Measurements from ENCODE around the gene CIITA.

Gene CIITA

GRCh38 chr16:10931977-10932632 is 55.1 kb downstream of the CIITA start:
- no peak overlapping the region for H3K27ac ChIP-seq
- no peak for TF ChIP-seq CTCF (conservative IDR thresholded peaks at IDR 0.05)

- no peak overlapping the region for H3K27ac ChIP-seq
- TF ChIP-seq CTCF (conservative IDR thresholded peaks at IDR 0.05) = no peak
These were observed 56.1 kb downstream of the CIITA start for GRCh38 chr16:10932959-10933710.

GRCh38 chr16:10933865-10934264 is 56.9 kb downstream of the CIITA start:
- TF ChIP-seq CTCF (conservative IDR thresholded peaks at IDR 0.05) = no peak
- H3K27ac ChIP-seq = no peak overlapping the region

- no peak for TF ChIP-seq CTCF (conservative IDR thresholded peaks at IDR 0.05)
These were observed 57.5 kb downstream of the CIITA start for GRCh38 chr16:10934325-10935107.

GRCh38 chr16:10935226-10935915 is 58.4 kb downstream of the CIITA start:
- no peak for TF ChIP-seq CTCF (conservative IDR thresholded peaks at IDR 0.05)
- H3K27ac ChIP-seq = no peak overlapping the region

More at GRCh38 chr16:10934325-10935107, 57.5 kb downstream of the CIITA start:
- no peak overlapping the region for H3K27ac ChIP-seq

- H3K27ac ChIP-seq = no peak overlapping the region
- no peak for TF ChIP-seq CTCF (conservative IDR thresholded peaks at IDR 0.05)
These were observed 59.4 kb downstream of the CIITA start for GRCh38 chr16:10936272-10936984.

Data from VCaP (cell line).